Right lobe of liver (tissue), 4 donors: ENCODE results near the gene POLN.

Experiments used
- CTCF ChIP-seq, 4 donors: fragments of 200-600 bp in 3 of 4; fragments of 450-650 bp in 1 of 4; IDR thresholded peaks; one replicate each; pipeline versions ENCODE4 v1.5.1 to v1.8.0; 2016 to 2022; ENCODE audit warnings: antibody characterized with exemption in 4 of 4, mild to moderate bottlenecking in 2 of 4
- POLR2A ChIP-seq: fragments of 450-650 bp; IDR thresholded peaks from one replicate; pipeline ENCODE4 v1.6.1; 2017; ENCODE audit warnings: antibody characterized with exemption, mild to moderate bottlenecking
- donor health status: DM: no; HTN: no; CAD: no.
- donor health status: DM: no; HTN: no; CAD: no.
- donor health status: DM: no; HTN: yes; CAD: no.

DNA sequence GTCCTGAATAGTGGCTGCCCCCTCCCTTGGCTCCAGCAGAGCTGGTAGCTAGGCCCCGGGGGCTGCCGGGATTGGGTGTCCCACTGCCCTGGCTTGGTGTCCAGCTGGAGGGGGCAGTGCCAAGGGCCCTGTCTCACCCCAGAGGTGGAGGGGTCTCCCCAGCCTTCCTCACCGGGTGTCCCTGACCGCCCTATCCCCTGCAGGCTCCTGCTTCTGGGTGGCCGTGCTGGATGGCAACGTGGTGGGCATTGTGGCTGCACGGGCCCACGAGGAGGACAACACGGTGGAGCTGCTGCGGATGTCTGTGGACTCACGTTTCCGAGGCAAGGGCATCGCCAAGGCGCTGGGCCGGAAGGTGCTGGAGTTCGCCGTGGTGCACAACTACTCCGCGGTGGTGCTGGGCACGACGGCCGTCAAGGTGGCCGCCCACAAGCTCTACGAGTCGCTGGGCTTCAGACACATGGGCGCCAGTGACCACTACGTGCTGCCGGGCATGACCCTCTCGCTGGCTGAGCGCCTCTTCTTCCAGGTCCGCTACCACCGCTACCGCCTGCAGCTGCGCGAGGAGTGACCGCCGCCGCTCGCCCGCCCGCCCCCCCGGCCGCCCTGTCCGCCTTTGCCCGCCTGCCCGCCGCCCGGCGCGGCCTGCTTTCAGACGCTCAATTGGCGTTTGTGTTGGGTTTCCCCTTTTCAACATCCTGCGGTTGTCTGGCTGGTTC, 178.2 kb downstream of the POLN start:
- TF ChIP-seq CTCF (IDR thresholded peaks at IDR 0.05) (no peak), POLR2A (no peak)
